PC-3 (cell line): ENCODE results near the gene AGPAT4. TPM values are rescaled to one million over a fixed set of nuclear protein-coding genes. Genes with fewer than 3 reads are reported as not detected.

Experiments used
- ATAC-seq: fragments of 200-7000 bp; cut with Tn5 transposase; 2 replicates; pipeline ENCODE4 v1.9.1; 2020; ENCODE audit warnings: mild to moderate bottlenecking, moderate library complexity
- BruUV-seq: library from RNA; stranded (reverse); fragments of 400-500 nt; replicated peaks from 2 replicates; lab custom pipeline; 2021; lab: Mats Ljungman, UMichigan
- CTCF ChIA-PET: fragments of 300-600 bp; sonication (Branson Sonifier 250); formaldehyde crosslinking; loops from one replicate; lab custom pipeline; 2022; ENCODE audit warnings: antibody characterized with exemption; lab: Charles Lee
- POLR2A ChIA-PET: fragments of 300-600 bp; sonication (Branson Sonifier 250); formaldehyde crosslinking; loops from one replicate; lab custom pipeline; 2022; ENCODE audit warnings: antibody characterized with exemption; ENCODE audit not compliant: unreplicated experiment; lab: Charles Lee
- DNase-seq: peaks from one replicate; pipeline ENCODE4 v3.0.0-alpha.2; 2015
- H2AFZ ChIP-seq: fragments of 300-600 bp; sonication (generic); 2 replicates; pipeline ENCODE4 v1.6.0; 2016; ENCODE audit warnings: antibody characterized with exemption, low read length
- H3F3A ChIP-seq: fragments of 300-600 bp; sonication (generic); one replicate; pipeline ENCODE4 v1.6.0; 2017; ENCODE audit warnings: antibody characterized with exemption, low read length, control low read depth, mild to moderate bottlenecking; ENCODE audit not compliant: unreplicated experiment
- H3K27ac ChIP-seq: fragments of 300-600 bp; sonication (generic); 2 replicates; pipeline ENCODE4 v1.5.1; 2016; ENCODE audit warnings: mild to moderate bottlenecking, low read length
- H3K27me3 ChIP-seq: fragments of 300-600 bp; sonication (generic); 2 replicates; pipeline ENCODE4 v1.6.1; 2016; ENCODE audit warnings: low read length, mixed read lengths
- H3K36me3 ChIP-seq: fragments of 300-600 bp; sonication (generic); 2 replicates; pipeline ENCODE4 v1.6.1; 2016; ENCODE audit warnings: low read depth, mixed run types, low read length, mixed read lengths
- H3K4me1 ChIP-seq: fragments of 300-600 bp; sonication (generic); 2 replicates; pipeline ENCODE4 v1.5.1; 2016; ENCODE audit warnings: low read length; ENCODE audit not compliant: insufficient read depth
- H3K4me2 ChIP-seq: fragments of 300-600 bp; sonication (generic); 2 replicates; pipeline ENCODE4 v1.6.0; 2016; ENCODE audit warnings: low read length
- H3K4me3 ChIP-seq: fragments of 300-600 bp; sonication (generic); 2 replicates; pipeline ENCODE4 v1.5.1; 2016; ENCODE audit warnings: mild to moderate bottlenecking, low read length, mixed read lengths
- H3K79me2 ChIP-seq: fragments of 300-600 bp; sonication (generic); 2 replicates; pipeline ENCODE4 v1.6.1; 2017; ENCODE audit warnings: low read length, mixed read lengths
- H3K9ac ChIP-seq: fragments of 300-600 bp; sonication (generic); 2 replicates; pipeline ENCODE4 v1.6.0; 2016; ENCODE audit warnings: mild to moderate bottlenecking, low read length
- H3K9me2 ChIP-seq: fragments of 300-600 bp; sonication (generic); replicated peaks from 2 replicates; pipeline ENCODE4 v1.6.1; 2016; ENCODE audit warnings: mixed run types, low read length, mixed read lengths
- H3K9me3 ChIP-seq: fragments of 300-600 bp; sonication (generic); 2 replicates; pipeline ENCODE4 v1.6.1; 2016; ENCODE audit warnings: low read length, mixed read lengths
- H4K20me1 ChIP-seq: fragments of 300-600 bp; sonication (generic); 2 replicates; pipeline ENCODE4 v1.6.1; 2016; ENCODE audit warnings: low read length, mixed read lengths
- CTCF ChIP-seq: fragments of 300-600 bp; sonication (generic); conservative IDR thresholded peaks from 2 replicates; pipeline ENCODE4 v1.5.1; 2017; ENCODE audit warnings: antibody characterized with exemption, low read depth, mild to moderate bottlenecking, low read length
- EZH2 ChIP-seq: fragments of 300-600 bp; sonication (generic); IDR thresholded peaks from one replicate; pipeline ENCODE4 v1.6.1; 2017; ENCODE audit warnings: antibody characterized with exemption, mild to moderate bottlenecking, low read length; ENCODE audit not compliant: unreplicated experiment
- EZH2phosphoT487 ChIP-seq: fragments of 300-600 bp; sonication (generic); IDR thresholded peaks from 2 replicates; pipeline ENCODE4 v1.6.1; 2018; ENCODE audit warnings: mild to moderate bottlenecking, antibody characterized with exemption, low read length, borderline replicate concordance
- intact Hi-C: fragments of 100-400 bp; cut with micrococcal nuclease; formaldehyde crosslinking; loops from 2 replicates; pipeline ENCODE4 v1.9.0; 2023
- total RNA-seq: library from RNA; depleted of rRNA; stranded (reverse); fragments of >200 nt; gene quantifications from 2 replicates; pipeline ENCODE4 v1.2.3, GENCODE V29; 2014

AGPAT4 gene
- total RNA-seq, 1 experiment from 2014 or later = 3.8 TPM

- H3F3A ChIP-seq = peaks cover 3% of the 10 kb centered on the region
- DNase-seq (peak; percentile 43), ATAC-seq (peak; percentile 69)
- H3K27me3 ChIP-seq = no peaks in the 10 kb centered on the region
- intact Hi-C loops = no loop called here
- no peak for TF ChIP-seq EZH2
- TF ChIP-seq EZH2phosphoT487 = no peak
- no peak for TF ChIP-seq CTCF
- ChIA-PET POLR2A (no interaction called here), CTCF (no interaction called here)
- H3K9me2 ChIP-seq = no peaks in the 10 kb centered on the region
- peaks cover 23% of the 10 kb centered on the region for H3K4me1 ChIP-seq
- peak overlapping the region; percentile 65 for H3K4me2 ChIP-seq
- H2AFZ ChIP-seq = no peak overlapping the region
- H3K9me3 ChIP-seq = no peaks in the 10 kb centered on the region
- peaks cover 45% of the 10 kb centered on the region; the same call in 1 of the 2 replicates for H3K36me3 ChIP-seq
- no peaks in the 10 kb centered on the region for H4K20me1 ChIP-seq
- no TSS peak for BruUV-seq
- H3K4me3 ChIP-seq = peak overlapping the region; percentile 7; the same call in 1 of the 2 replicates
- H3K9ac ChIP-seq = peak overlapping the region; percentile 75
- H3K79me2 ChIP-seq = no peaks in the 10 kb centered on the region
- peak overlapping the region; percentile 93 for H3K27ac ChIP-seq
Observed at GRCh38 chr6:161105408-161105807, 168.5 kb downstream of the AGPAT4 start.

- TF ChIP-seq EZH2phosphoT487 = no peak
- no peak for TF ChIP-seq CTCF
- TF ChIP-seq EZH2 = no peak
- Histone ChIP-seq H3K27me3 (no peaks in the 10 kb centered on the region), H3K9ac (peak overlapping the region; percentile 75), H3K9me2 (no peaks in the 10 kb centered on the region), H3K4me1 (peaks cover 23% of the 10 kb centered on the region), H3K27ac (peak overlapping the region; percentile 93), H3K9me3 (no peaks in the 10 kb centered on the region), H3K36me3 (peaks cover 44% of the 10 kb centered on the region; the same call in 1 of the 2 replicates), H2AFZ (no peak overlapping the region), H3F3A (peaks cover 3% of the 10 kb centered on the region), H3K79me2 (no peaks in the 10 kb centered on the region), H3K4me2 (peak overlapping the region; percentile 65), H3K4me3 (peak overlapping the region; percentile 7; the same call in 1 of the 2 replicates), H4K20me1 (no peaks in the 10 kb centered on the region)
- DNase-seq (peak; percentile 45), ATAC-seq (peak; percentile 59)
- intact Hi-C loops = no loop called here
- no TSS peak for BruUV-seq
- POLR2A ChIA-PET = no interaction called here
- CTCF ChIA-PET = no interaction called here
Observed at GRCh38 chr6:161104966-161105365, 168.9 kb downstream of the AGPAT4 start.

- DNase-seq (no peak), ATAC-seq (no peak)
- Histone ChIP-seq H3K36me3 (peaks cover 40% of the 10 kb centered on the region; the same call in 1 of the 2 replicates), H3K27ac (no peak overlapping the region), H3K9me2 (no peaks in the 10 kb centered on the region), H2AFZ (no peak overlapping the region), H3K79me2 (no peaks in the 10 kb centered on the region), H4K20me1 (no peaks in the 10 kb centered on the region), H3K4me3 (no peak overlapping the region), H3K4me1 (peaks cover 23% of the 10 kb centered on the region), H3K27me3 (no peaks in the 10 kb centered on the region), H3K9ac (no peak overlapping the region), H3K9me3 (no peaks in the 10 kb centered on the region), H3K4me2 (no peak overlapping the region), H3F3A (peaks cover 3% of the 10 kb centered on the region)
- TF ChIP-seq EZH2 (no peak), EZH2phosphoT487 (no peak), CTCF (no peak)
- CTCF ChIA-PET = no interaction called here
- POLR2A ChIA-PET = no interaction called here
- intact Hi-C loops = no loop called here
- no TSS peak for BruUV-seq
Observed at GRCh38 chr6:161103475-161103874, 170.4 kb downstream of the AGPAT4 start.
